Left colon (tissue), 2 donors: ENCODE measurements around the gene SLC9A7. TPM values are rescaled to one million over a fixed set of nuclear protein-coding genes. Genes with fewer than 3 reads are reported as not detected.

ENCODE experiments used
- ATAC-seq: fragments of 200-7000 bp; cut with Tn5 transposase; one replicate; pipeline ENCODE4 v1.9.1; 2020; ENCODE audit warnings: mild to moderate bottlenecking, moderate library complexity
- DNase-seq, 2 donors: peaks; one replicate each; pipeline ENCODE4 v3.0.0-alpha.2; 2020
- intact Hi-C, 2 donors: fragments of 100-400 bp; cut with DNase I in 1 of 2; cut with micrococcal nuclease in 1 of 2; formaldehyde crosslinking; loops; one replicate each; pipeline versions ENCODE4 v1.11.2 to v1.14.0; 2022; cut with DNase I, micrococcal nuclease
- total RNA-seq, 2 donors: library from RNA; stranded (reverse); fragmentation: NEBNext Ultra II Directional; extraction: Animal tissue kit (Norgen Biotek cat#: 25700); gene quantifications; one replicate each; pipeline ENCODE4 v1.2.1, GENCODE V29; 2021
- donor health status: DM: no; HTN: no; CAD: no.
- donor health status: DM: yes; HTN: yes; CAD: no.

Gene SLC9A7
- total RNA-seq, 2 donors from 2014 or later: 0.95 to 1.9 TPM

DNA sequence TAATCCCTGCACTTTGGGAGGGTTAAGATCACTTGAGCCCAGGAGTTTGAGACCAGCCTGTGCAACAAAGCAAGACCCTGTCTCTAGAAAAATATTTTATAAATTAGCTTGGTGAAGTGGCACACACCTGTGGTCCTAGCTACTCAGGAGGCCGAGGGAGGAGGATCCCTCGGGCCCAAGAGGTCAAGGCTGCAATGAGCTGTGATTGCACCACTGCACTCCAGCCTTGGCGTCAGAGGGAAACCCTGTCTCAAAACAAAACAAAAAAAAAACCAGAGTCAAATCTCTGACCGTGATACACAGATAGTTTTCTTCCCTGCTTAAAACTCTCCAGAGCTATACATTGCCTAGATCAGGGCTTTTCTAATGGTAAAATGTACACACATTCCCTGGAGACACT, 131.9 kb downstream of the SLC9A7 start:
- DNase-seq: no peak
- intact Hi-C loops: no loop called here
- ATAC-seq: no peak

DNA sequence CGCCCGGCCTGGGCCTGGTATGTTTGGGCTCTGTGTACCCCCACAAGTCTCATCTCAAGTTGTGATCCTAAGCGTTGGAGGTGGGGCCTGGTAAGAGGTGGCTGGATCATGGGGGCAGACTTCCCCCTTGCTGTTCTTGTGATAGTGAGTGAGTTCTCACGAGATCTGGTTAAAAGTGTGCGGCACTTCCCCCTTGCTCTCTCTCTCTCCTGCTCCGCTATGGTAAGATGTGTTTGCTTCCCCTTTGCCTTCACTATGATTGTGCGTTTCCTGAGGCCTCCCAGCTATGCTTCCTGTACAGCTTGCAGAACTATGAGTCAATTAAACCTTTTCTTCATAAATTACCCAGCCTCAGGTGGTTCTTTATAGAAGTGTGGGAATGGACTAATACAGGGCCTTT, 132.4 kb downstream of the SLC9A7 start:
- ATAC-seq (no peak), DNase-seq (no peak)
- intact Hi-C loops: no loop called here

DNA sequence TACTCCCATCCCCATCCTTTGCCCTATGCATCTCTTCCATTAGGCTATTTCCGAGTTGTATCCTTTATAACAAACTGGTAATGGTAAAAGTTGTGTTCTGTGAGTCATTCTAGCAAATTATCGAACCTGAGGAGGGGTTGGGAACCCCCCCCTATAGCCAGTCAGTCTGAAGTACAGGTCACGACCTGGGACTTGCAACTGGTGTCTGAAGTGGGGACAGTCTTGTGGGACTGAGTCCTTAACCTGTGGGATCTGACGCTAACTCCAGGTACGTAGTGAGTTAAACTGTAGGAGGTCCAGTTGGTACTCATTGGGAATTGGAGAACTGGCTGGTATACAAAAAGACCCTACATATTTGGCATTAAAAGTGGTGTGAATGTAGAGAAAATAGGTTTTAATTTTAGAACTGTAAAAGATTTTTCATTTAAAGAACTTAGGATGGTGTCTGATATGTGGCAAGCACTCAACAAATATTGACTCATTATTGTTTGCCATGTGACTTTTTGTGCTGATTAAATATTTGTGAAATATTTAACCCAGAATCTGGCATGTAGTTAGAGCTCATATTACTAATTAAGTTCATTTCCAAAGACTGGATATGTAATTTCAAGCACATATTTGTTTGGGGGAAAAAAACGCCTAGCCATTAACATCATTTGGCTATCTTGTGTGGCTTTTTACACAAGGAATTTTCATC, 134.7 kb downstream of the SLC9A7 start:
- DNase-seq (no peak), ATAC-seq (no peak)
- intact Hi-C loops: no loop called here

DNA sequence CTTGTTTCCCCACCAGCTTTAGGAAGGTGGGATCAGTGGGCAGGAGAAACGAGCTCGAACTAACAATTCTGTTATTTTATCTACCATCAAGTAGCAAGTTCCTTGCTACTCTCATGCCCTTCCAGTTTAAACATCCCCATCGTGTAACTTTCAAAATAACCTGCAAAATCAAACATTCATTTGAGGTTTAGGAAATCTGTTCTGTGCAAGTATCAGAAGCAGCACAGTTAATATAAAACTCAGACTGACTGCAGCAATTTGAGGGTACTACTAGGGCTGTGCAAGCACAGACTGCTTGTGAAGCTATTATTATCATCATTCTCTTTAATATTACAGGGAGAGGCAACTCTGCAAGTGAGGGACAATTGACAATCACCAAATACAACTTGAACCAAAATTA, 137.3 kb downstream of the SLC9A7 start:
- ATAC-seq (no peak), DNase-seq (no peak)
- intact Hi-C loops: no loop called here

DNA sequence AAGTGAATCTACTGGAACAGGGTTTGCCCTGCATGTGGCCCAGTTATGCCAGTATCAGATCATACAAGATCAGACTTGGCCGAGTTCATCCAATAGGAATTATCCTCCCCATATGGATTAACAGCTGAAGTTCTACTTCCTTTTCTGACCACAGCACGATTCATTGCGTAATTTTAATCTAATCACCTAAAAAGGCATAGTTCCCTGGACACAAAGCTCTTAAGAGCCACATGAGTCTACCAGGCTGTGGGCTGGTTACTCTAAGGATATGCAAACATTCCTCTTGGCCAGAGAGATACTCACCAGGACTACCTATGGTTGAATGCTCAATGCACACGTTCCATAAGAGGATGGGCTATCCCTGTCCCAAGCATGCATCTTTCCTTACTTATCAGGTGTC, 138.4 kb downstream of the SLC9A7 start:
- DNase-seq: no peak
- intact Hi-C loops: no loop called here
- no peak for ATAC-seq

DNA sequence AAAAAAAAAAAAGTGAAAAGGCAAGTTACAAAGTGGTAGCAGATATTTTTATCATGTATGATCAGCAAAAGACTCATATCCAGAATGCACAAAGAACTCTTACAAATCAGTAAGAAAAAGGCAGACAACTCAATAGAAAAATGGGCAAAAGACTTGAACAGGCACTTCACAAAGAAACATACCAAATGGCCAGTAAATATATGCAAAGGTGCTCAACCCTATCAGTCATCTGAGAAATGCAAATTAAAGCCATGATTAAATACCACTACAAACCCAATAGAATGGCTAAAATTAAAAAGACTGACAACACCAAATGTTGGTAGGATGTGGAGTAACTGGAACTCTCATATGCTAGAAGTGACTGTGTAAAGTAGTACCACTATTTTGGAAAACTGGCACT, 140.0 kb downstream of the SLC9A7 start:
- intact Hi-C loops: no loop called here
- DNase-seq (no peak), ATAC-seq (no peak)

DNA sequence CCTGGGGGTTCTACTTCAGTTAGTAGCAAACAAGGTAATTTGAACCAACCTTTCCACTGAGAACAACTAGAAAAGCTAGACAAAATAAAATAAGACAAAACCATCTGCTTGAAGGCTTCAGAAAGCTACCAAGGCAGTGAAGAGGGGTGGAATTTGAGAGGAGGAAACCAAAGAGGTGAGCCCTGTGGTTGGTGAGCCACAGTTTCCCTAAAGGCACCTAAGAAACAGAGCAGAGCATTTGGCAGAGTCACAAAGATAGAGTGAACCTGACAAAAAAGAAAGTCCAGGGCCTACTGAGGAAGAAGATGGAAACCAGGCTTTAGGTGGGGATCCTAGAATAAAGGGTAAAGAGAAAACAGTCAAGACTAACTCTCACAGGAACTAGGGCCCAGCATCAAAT, 141.0 kb downstream of the SLC9A7 start:
- no peak for DNase-seq
- no peak for ATAC-seq
- intact Hi-C loops: no loop called here

DNA sequence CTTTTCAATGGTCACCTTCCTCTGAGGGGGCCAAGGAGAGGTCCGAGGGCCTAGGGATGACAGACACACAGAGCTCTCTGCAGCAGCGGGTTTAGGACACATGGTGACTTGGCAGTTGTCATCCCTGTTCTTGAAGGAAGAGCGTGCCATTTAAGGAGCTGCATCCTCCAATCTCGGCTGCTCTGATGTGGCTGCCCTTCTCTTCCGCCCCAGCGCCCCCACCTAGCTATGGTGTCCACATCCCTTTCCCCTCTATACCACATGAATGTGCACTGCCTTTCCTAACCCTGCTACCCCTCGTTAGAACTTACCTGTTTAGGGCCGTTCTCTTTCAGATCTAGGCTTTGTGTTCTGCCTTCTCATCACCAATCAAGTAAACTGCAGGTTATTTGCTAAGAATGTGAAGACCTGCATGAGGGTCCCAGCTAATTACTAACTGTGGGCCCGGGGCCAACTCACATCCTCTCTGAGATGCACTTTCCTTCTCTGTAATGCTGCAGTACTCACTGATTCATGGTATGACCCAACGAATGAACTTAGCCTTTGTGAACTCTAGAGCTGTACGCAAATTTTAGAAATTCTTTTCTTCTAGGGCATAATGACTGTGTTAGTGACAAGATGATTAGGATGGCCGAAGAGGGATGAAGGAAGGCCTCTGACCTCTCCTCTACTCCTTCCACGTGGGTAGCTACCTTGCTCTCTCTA, 147.1 kb downstream of the SLC9A7 start:
- intact Hi-C loops: no loop called here
- ATAC-seq: no peak
- DNase-seq: no peak

DNA sequence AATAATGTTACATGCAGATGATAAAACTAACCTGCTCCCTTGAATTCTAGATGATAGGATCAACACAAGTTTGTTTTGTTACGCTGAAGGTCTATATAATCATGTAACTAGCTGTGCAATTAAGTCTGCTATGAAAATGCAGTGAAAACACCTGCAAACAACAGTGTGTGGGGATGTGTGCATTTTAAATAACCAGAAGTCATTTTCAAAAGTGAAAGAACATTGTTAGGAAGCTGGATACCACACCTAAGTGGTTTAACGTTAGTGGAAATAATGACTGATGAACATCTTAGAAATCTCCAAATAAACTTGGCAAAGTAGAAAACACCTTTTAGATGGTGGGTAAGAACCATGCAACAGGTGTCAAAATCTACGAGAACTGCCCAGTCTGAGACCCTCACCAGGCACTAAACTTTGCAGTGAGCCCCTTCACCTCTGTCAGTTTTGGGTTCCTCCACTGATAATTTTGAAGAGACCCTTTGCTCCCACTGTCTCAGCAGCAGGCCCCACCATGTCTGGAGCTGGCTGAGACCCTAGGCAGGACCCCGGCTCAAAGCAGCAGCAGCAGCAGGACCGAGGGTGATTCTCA, 148.8 kb downstream of the SLC9A7 start:
- DNase-seq (no peak), ATAC-seq (no peak)
- intact Hi-C loops: no loop called here

DNA sequence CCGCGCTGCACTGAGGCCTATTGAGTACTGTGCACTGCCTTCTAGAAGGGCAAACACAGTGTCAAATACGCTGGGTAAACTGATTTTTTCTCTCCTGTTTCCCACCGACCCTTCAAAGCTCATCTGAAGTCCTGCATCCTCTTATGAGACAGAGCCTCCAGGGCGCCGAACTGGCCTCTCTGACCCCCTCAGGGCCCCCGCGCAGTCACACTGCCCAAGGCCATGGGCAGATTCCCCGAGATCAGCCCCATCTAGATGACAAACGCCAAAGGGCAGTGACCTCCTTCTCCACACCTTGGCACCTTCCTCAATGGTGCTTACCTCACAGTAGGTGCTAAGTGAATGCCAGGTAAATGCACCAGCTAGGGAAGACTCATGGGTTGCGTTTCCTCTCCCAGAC, 151.0 kb downstream of the SLC9A7 start:
- ATAC-seq (no peak), DNase-seq (no peak)
- intact Hi-C loops: no loop called here

DNA sequence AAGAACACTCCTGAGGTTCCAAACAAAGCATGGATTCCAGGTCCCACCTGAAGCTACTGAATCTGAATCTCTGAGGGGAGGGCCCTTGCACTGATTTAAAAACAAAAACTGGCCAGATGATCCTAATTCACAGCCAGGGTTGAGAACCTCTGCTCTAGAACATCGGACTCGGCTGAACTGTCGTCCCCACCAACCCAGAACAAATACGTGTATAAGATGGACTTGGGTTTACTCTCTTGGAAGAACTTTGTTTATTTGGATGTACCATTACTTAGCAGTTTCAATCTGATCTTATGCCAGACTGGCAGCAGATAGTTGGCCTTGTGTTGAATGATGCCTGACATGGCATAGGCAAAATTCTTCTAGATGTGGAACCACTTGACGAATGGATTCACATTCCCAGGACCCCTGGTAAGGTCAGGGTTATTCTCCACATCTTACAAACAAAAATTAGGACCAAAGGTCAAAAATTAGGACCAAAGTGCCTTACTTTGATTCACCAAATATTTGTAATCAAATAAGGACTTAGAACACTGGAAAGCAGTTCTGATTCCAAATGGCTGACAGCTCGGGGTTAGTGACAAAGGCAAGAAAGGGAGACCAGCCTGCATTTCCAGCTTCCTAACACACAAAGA, 156.3 kb downstream of the SLC9A7 start:
- intact Hi-C loops: no loop called here
- no peak for ATAC-seq
- DNase-seq: no peak

DNA sequence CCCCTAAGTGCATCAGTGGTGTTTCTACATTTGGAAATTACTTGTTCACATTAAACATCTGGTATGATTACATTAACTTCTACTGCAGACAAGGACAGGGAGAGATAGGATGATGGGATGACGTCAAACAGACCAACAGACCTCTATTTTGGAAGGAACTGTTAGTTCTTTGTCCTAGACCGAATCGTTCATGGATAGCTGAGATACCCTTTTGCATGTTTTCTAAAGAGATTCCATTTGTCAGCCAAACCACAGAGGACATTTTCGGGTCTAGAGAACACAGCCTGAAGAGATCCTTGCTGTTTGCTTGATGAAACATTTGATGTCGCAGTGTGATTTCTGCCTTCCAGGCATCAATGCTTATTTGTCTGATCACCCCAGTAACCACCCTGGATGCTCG, 157.6 kb downstream of the SLC9A7 start:
- ATAC-seq: no peak
- intact Hi-C loops: no loop called here
- DNase-seq: no peak

DNA sequence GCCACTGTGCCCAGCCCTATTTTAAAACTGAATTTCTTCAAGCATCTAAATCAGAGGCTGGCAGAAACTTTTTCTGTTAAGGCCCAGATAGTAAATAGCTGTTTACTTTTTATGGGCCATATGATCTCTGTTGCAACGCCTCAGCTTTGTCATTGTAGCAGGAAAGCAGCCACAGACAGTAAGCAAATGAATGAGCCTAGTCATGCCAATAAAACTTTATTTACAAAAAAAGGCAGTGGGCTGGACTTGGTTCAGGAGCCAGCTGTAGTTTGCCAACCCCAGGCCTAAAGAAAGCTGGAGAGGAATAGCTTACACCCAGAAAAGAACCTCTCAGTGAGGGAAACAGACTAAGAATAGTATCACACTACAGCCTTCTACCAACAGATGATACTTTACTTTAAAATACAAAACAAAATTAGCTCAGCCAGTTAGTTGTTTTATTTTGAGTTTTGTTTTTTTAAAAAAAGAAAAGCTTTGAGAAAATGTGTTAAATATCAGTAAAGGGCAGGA, 159.8 kb downstream of the SLC9A7 start:
- DNase-seq (no peak), ATAC-seq (no peak)
- intact Hi-C loops: no loop called here

DNA sequence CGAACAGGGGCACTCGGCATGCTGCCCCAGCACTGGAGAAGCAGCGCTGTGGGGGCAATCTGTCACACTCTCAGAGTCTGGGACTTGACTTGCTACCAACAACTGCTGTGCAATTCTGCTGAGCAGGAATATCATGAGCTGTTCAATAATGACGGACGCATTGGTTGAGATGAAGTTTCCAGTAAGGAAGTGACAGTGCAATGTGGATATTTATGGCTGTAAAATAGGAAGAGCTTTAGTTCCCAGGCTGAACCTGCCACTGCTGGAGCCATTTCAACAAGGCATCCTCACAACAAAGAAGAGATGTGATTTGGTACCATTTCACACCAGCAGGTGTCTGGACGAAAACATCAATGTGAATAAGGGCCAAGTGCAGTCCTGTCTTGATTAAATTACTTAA, 161.1 kb downstream of the SLC9A7 start:
- ATAC-seq (no peak), DNase-seq (no peak)
- intact Hi-C loops: no loop called here

DNA sequence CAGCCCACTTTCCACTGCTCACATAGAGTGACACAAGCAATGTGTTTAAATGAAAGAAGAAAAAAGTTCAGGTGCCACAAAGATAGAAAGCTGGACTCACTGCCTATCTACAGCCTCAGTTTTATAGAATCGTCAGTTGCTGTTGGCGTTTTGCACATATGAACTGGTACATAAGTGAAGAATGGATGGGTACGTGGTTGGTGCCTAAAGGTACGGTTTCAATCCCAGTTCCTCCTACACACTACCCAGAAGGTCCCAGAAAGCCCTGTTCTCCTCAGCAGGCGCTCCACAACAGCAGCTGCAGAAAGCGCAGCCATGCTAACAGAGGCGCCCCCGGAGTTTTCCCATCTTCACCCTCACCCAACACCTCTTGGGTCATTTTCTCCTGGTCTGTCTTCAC, 161.7 kb downstream of the SLC9A7 start:
- intact Hi-C loops: no loop called here
- ATAC-seq (no peak), DNase-seq (no peak)

DNA sequence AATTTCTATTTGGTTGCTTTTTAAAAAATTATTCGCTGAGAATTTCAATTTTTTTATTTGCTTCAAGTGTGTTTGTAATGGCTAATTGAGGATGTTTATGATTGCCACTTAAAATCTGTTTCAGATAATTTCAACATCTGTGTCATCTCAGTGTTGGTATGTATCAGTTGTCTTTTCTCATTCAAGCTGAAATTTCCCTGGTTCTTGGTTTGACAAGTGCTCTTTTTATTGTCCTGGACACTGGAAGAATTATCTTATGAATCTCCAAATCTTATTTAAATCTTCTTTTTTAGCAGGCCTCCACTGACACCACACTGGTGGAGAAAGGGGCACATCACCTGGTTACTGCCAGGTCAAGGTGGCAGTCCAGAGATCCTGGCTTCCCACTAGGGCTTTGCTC, 163.8 kb downstream of the SLC9A7 start:
- intact Hi-C loops: no loop called here
- ATAC-seq: no peak
- no peak for DNase-seq

DNA sequence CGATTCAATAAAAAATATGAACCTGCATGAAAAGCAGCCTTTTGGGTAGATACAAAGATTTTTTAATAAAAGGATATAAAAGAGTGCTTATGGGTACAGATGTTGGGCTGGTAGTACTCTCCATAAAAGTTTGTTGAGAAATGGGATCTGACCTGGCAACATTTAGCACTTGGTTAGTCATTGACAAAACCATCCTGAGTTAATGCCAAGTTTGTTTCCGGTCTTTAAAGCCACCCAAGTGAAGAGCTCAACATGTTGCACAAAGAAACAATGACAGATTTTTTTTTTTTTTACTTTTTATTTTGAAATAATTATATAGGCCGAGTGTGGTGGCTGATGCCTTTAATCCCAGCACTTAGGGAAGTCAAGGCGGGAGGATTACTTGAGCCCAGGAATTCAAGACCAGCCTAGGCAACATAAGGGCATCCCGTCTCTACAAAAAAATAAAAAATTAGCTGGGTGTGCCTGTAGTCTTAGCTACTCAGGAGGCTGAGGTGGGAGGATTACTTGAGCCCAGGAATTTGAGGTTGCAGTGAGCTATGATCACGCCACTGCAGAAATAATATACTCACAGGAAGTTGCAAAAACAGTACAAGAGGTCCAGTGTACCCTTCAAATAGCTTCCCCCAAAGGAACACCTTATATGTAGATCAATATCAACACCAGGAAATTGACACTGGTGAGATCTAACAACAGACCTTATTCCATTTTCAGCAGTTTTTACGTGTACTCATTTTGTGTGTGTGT, 168.8 kb downstream of the SLC9A7 start:
- ATAC-seq (no peak), DNase-seq (no peak)

DNA sequence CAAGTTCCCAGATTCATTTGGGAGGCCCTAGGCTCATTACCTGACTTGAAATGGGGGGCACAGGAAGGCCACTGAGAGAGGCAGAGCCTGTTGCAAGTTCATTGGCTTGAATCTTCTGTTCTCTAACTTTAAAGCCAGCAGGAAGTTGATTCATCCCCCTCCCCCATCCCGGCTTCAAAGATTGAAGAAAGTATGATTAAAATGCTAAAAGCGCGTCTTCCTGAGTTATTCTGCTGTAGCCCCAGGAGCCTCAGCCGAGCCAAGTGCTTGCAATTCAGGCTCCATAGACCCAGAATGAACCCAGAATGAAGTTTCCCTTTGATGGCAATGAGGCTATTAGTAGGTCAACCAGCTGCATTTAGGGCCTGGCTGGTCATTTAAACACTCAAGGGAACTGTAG, 170.7 kb downstream of the SLC9A7 start:
- DNase-seq: no peak
- intact Hi-C loops: no loop called here
- no peak for ATAC-seq

More for the DNA sequence above, 168.8 kb downstream of the SLC9A7 start:
- intact Hi-C loops: no loop called here

DNA sequence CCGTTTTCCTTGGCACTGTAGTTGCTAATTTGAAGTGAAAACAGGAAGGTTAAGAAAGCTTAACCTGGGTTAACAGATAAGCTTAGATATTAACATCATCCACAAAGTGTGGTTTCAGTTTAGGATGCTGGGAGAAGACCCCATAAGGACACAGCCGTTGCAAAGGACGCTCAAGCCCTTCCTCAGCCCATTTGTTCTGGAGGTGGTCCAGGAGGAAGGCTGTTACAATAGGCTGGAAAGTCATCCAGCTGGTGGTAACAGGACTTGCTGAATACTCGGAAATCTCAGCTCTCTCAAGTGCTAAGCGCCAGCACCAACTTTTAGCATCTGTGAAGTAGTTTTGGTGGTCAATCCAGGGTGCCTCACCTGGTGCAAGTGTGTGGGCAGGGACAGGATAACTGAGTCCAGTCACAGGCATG, 171.2 kb downstream of the SLC9A7 start:
- ATAC-seq: no peak
- intact Hi-C loops: no loop called here

More for the DNA sequence above, 171.2 kb downstream of the SLC9A7 start:
- no peak for DNase-seq
